Kidney (tissue), 14 donors: ENCODE results near the gene MYLK. TPM values are rescaled to one million over a fixed set of nuclear protein-coding genes. Genes with fewer than 3 reads are reported as not detected.

Experiments
- DNase-seq, 5 donors: peaks; one replicate each; pipeline ENCODE4 v3.0.0-alpha.2; 2013 to 2020
- FAIRE-seq: peaks from 2 replicates; lab custom pipeline; 2012; peaks lifted over from hg19 to GRCh38; lab: Jason Lieb, UNC
- H3K27ac ChIP-seq, 2 donors: one replicate each; pipeline ENCODE4 v1.7.0; 2013; ENCODE audit warnings: low read depth in 2 of 2, low read length in 2 of 2, inconsistent platforms in 1 of 2
- H3K27me3 ChIP-seq: one replicate; pipeline ENCODE4 v1.7.1; 2013; ENCODE audit warnings: low read length, inconsistent platforms; ENCODE audit not compliant: control insufficient read depth, insufficient read depth
- H3K36me3 ChIP-seq, 3 donors: one replicate each; pipeline versions ENCODE4 v1.7.0 to v1.7.1; 2013; ENCODE audit warnings: low read length in 3 of 3, control low read depth in 1 of 3, inconsistent platforms in 1 of 3; ENCODE audit not compliant: insufficient read depth in 3 of 3, control insufficient read depth in 2 of 3
- H3K4me1 ChIP-seq, 3 donors: one replicate each; pipeline versions ENCODE4 v1.7.0 to v1.7.1; 2013; ENCODE audit warnings: low read length in 3 of 3, inconsistent platforms in 1 of 3, low read depth in 1 of 3; ENCODE audit not compliant: control insufficient read depth in 2 of 3, insufficient read depth in 2 of 3
- H3K4me3 ChIP-seq, 3 donors: one replicate each; pipeline versions ENCODE4 v1.7.0 to v1.8.1; 2013; ENCODE audit warnings: low read length in 3 of 3, control low read depth in 1 of 3, inconsistent platforms in 1 of 3
- H3K9ac ChIP-seq, 3 donors: one replicate each; pipeline versions ENCODE4 v1.7.0 to v1.7.1; 2013; ENCODE audit warnings: low read length in 3 of 3, control low read depth in 1 of 3, inconsistent platforms in 1 of 3
- H3K9me3 ChIP-seq, 3 donors: one replicate each; pipeline versions ENCODE4 v1.7.0 to v1.7.1; 2013; ENCODE audit warnings: low read length in 3 of 3, control low read depth in 1 of 3, inconsistent platforms in 1 of 3; ENCODE audit not compliant: control insufficient read depth in 2 of 3, insufficient read depth in 1 of 3
- CTCF ChIP-seq: IDR thresholded peaks from 3 replicates; pipeline ENCODE4 v1.5.1; 2012; ENCODE audit warnings: mild to moderate bottlenecking, moderate library complexity, borderline replicate concordance; ENCODE audit not compliant: insufficient read depth; ENCODE audit errors: extremely low read depth
- intact Hi-C: fragments of 100-400 bp; cut with DNase I; formaldehyde crosslinking; loops from one replicate; pipeline ENCODE4 v1.11.1; 2022
- polyA plus RNA-seq: library from polyadenylated mRNA; stranded (reverse); fragments of 350-450 nt; fragmentation: Illumina TruSeq; extraction: RNeasy Lipid Tissue Mini Kit (QIAGEN cat#74804); gene quantifications from one replicate; pipeline ENCODE4 v1.2.3, GENCODE V29; 2014; ENCODE audit warnings: low read depth, low replicate concordance; ENCODE audit not compliant: insufficient read depth
- total RNA-seq: library from RNA; stranded (reverse); fragmentation: NEBNext Ultra II Directional; extraction: Animal tissue kit (Norgen Biotek cat#: 25700); gene quantifications from one replicate; pipeline ENCODE4 v1.2.1, GENCODE V29; 2021
- donor health status: control.
- donor health status: control.
- donor health status: control.
- donor health status: control.
- donor health status: control.
- donor health status: DM: yes; HTN: yes; CAD: no.
- donor health status: Normal renal cell carcinoma (clear cell type).

Gene MYLK
- total and polyA plus RNA-seq, 2 donors from 2014 or later, result 25.3 to 164 TPM

GRCh38 chr3:123686251-123686650 lies 197.9 kb downstream of the MYLK start:
- TF ChIP-seq CTCF, result no peak
- Histone ChIP-seq H3K36me3 (peaks cover 0 to 37% (median 9%) of the 10 kb centered on the region in 3 donors), H3K9ac (no peak overlapping the region), H3K27me3 (no peaks in the 10 kb centered on the region), H3K9me3 (no peaks in the 10 kb centered on the region), H3K4me3 (no peak overlapping the region), H3K4me1 (peaks cover 0 to 12% (median 0%) of the 10 kb centered on the region in 3 donors), H3K27ac (no peak overlapping the region)
- intact Hi-C loops, result no loop called here
- FAIRE-seq (no peak), DNase-seq (no peak)

DNA sequence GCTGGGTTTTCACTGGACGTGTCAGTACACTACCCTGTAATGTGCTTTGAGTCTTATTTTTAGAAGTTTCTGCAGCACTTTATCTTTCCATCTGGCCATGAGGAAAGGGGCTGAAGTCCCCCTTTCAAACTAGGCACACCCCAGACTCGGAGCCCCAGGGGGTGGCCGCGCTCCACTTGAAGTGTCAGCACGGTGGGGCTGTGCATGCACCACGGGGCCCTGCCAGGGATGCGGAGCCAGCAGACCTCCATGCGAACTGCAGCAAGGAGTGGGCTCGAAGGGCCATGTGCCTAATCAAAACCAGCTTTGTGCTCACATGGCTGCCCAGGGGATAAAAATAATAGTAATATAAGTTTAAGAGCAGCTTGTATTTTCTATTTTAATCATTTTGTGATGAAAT lies 198.4 kb downstream of the MYLK start:
- DNase-seq (peak in 1 of 5 donors; percentile 64), FAIRE-seq (no peak)
- intact Hi-C loops, result no loop called here
- Histone ChIP-seq H3K27ac (no peak overlapping the region), H3K9me3 (no peaks in the 10 kb centered on the region), H3K4me3 (no peak overlapping the region), H3K9ac (no peak overlapping the region), H3K27me3 (no peaks in the 10 kb centered on the region), H3K36me3 (peaks cover 0 to 33% (median 12%) of the 10 kb centered on the region in 3 donors), H3K4me1 (peaks cover 0 to 8% (median 0%) of the 10 kb centered on the region in 3 donors)
- TF ChIP-seq CTCF, result no peak

- Histone ChIP-seq H3K9ac (no peak overlapping the region), H3K27ac (no peak overlapping the region), H3K4me3 (no peak overlapping the region), H3K36me3 (peaks cover 0 to 37% (median 10%) of the 10 kb centered on the region in 3 donors), H3K27me3 (no peaks in the 10 kb centered on the region), H3K9me3 (no peaks in the 10 kb centered on the region), H3K4me1 (peaks cover 0 to 8% (median 0%) of the 10 kb centered on the region in 3 donors)
- no peak for TF ChIP-seq CTCF
- FAIRE-seq (no peak), DNase-seq (peak in 1 of 5 donors; percentile 15)
- intact Hi-C loops, result no loop called here
Observed at GRCh38 chr3:123684636-123685035, 199.5 kb downstream of the MYLK start.

- Histone ChIP-seq H3K4me1 (peaks cover 0 to 8% (median 0%) of the 10 kb centered on the region in 3 donors), H3K27ac (no peak overlapping the region), H3K27me3 (no peaks in the 10 kb centered on the region), H3K36me3 (peaks cover 0 to 33% (median 8%) of the 10 kb centered on the region in 3 donors), H3K9ac (no peak overlapping the region), H3K4me3 (no peak overlapping the region), H3K9me3 (no peaks in the 10 kb centered on the region)
- TF ChIP-seq CTCF, result no peak
- peak in 1 of 5 donors; percentile 12 for DNase-seq
- FAIRE-seq, result no peak
- intact Hi-C loops, result no loop called here
Observed at GRCh38 chr3:123684209-123684608, 199.9 kb downstream of the MYLK start.
